Neural progenitor cell (in vitro differentiated cells): ENCODE data around the gene ZNF664. TPM values are rescaled to one million over a fixed set of nuclear protein-coding genes. Genes with fewer than 3 reads are reported as not detected.

Experiments
- DNase-seq: peaks from one replicate; pipeline ENCODE4 v3.0.0-alpha.2; 2016; ENCODE audit warnings: low spot score
- H2AFZ ChIP-seq: fragments of 200-600 bp; sonication (generic); replicated peaks from 2 replicates; pipeline ENCODE4 v1.6.1; 2016; ENCODE audit warnings: antibody characterized with exemption
- H3F3A ChIP-seq: fragments of 200-600 bp; sonication (generic); 2 replicates; pipeline ENCODE4 v1.6.1; 2016; ENCODE audit warnings: antibody characterized with exemption, low read depth
- H3K27ac ChIP-seq: fragments of 200-600 bp; sonication (generic); 2 replicates; pipeline ENCODE4 v1.5.1; 2016; ENCODE audit warnings: mild to moderate bottlenecking
- H3K27me3 ChIP-seq: fragments of 200-600 bp; sonication (generic); 2 replicates; pipeline ENCODE4 v1.6.1; 2016; ENCODE audit warnings: mild to moderate bottlenecking, moderate library complexity
- H3K36me3 ChIP-seq: fragments of 200-600 bp; sonication (generic); 2 replicates; pipeline ENCODE4 v1.5.1; 2016
- H3K4me1 ChIP-seq: fragments of 200-600 bp; sonication (generic); 2 replicates; pipeline ENCODE4 v1.6.1; 2016; ENCODE audit warnings: mixed run types
- H3K4me2 ChIP-seq: fragments of 200-600 bp; sonication (generic); 2 replicates; pipeline ENCODE4 v1.6.1; 2016
- H3K4me3 ChIP-seq: fragments of 200-600 bp; sonication (generic); 2 replicates; pipeline ENCODE4 v1.5.1; 2016
- H3K79me2 ChIP-seq: fragments of 200-600 bp; sonication (generic); 2 replicates; pipeline ENCODE4 v1.6.1; 2016; ENCODE audit warnings: low read depth
- H3K9ac ChIP-seq: fragments of 200-600 bp; sonication (generic); 2 replicates; pipeline ENCODE4 v1.6.1; 2016
- H3K9me3 ChIP-seq: fragments of 200-600 bp; sonication (generic); 2 replicates; pipeline ENCODE4 v1.5.1; 2016; ENCODE audit warnings: low read depth
- H4K20me1 ChIP-seq: fragments of 200-600 bp; sonication (generic); 2 replicates; pipeline ENCODE4 v1.6.1; 2016; ENCODE audit warnings: low read depth
- H3K27ac Mint-ChIP-seq: 3 replicates; pipeline ENCODE4 v1.8.0; 2021; ENCODE audit warnings: mixed read lengths
- H3K27me3 Mint-ChIP-seq: 2 replicates; pipeline ENCODE4 v1.8.0; 2022; ENCODE audit warnings: low read depth, mild to moderate bottlenecking, inconsistent platforms, moderate library complexity, mixed read lengths; ENCODE audit not compliant: insufficient read depth
- H3K36me3 Mint-ChIP-seq: 3 replicates; pipeline ENCODE4 v1.8.0; 2021; ENCODE audit warnings: mixed read lengths
- H3K4me1 Mint-ChIP-seq: 3 replicates; pipeline ENCODE4 v1.8.0; 2021; ENCODE audit warnings: mixed read lengths
- H3K4me3 Mint-ChIP-seq: 3 replicates; pipeline ENCODE4 v1.8.0; 2021; ENCODE audit warnings: mild to moderate bottlenecking, moderate library complexity, mixed read lengths
- H3K9me3 Mint-ChIP-seq: 3 replicates; pipeline ENCODE4 v1.8.0; 2020; ENCODE audit warnings: mixed read lengths
- EZH2 ChIP-seq: fragments of 200-600 bp; sonication (generic); IDR thresholded peaks from 2 replicates; pipeline ENCODE4 v1.6.1; 2017; ENCODE audit warnings: antibody characterized with exemption, mild to moderate bottlenecking, moderate library complexity
- EZH2phosphoT487 ChIP-seq: fragments of 200-600 bp; sonication (generic); IDR thresholded peaks from 2 replicates; pipeline ENCODE4 v1.6.1; 2017; ENCODE audit warnings: antibody characterized with exemption
- total RNA-seq: library from RNA; depleted of rRNA; stranded (reverse); fragments of >200 nt; gene quantifications from 2 replicates; pipeline ENCODE4 v1.2.3, GENCODE V29; 2015; ENCODE audit warnings: low replicate concordance
- TF ChIP-seq, protein P1 (sequence below): fragments of 200-600 bp; sonication (generic); IDR thresholded peaks from 2 replicates; pipeline ENCODE4 v1.5.1; 2017; ENCODE audit warnings: antibody characterized with exemption, mild to moderate bottlenecking

Gene ZNF664
- total RNA-seq, 1 donor from 2014 or later, result 172 TPM

DNA sequence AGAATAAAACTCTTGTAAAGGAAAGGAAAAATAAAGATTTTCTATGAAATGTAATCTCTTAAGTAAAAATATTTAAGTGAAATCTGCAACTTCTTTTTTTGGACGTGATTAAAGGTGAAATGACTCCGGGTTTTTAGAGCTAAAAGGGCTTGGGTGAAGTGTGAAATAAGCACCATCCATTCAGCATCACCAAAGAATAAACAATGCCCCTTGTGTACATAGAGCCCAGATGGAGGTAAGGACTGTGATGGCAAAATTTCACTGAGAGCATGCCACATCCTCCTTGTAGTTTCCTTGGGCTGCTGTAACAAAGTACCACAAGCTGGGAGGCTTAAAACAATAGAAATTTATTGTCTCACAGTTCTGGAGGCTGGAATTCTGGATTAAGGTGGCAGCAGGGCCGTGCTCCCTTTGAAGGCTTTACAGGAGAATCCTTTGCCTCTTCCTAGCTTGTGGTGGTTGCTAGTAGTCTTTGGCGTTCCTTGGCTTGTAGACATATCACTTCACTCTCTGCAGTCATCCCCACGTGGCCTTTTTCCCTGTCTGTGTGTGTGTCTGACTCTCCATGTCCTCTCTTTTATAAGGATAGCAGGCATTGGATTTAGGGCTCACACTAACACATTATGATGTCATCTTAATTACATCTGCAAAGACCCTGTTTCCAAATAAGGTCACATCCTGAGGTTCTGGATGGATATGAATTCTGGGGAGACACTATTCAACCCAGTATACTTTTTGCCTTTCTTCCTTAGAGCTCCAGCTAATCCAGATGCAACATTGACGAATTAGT lies 24.2 kb downstream of the ZNF664 start:
- no peaks in the 10 kb centered on the region for H3K9me3 Mint-ChIP-seq
- H3K4me3 Mint-ChIP-seq, result no peak overlapping the region
- TF ChIP-seq EZH2phosphoT487 (no peak), EZH2 (no peak)
- TF ChIP-seq, protein P1, sequence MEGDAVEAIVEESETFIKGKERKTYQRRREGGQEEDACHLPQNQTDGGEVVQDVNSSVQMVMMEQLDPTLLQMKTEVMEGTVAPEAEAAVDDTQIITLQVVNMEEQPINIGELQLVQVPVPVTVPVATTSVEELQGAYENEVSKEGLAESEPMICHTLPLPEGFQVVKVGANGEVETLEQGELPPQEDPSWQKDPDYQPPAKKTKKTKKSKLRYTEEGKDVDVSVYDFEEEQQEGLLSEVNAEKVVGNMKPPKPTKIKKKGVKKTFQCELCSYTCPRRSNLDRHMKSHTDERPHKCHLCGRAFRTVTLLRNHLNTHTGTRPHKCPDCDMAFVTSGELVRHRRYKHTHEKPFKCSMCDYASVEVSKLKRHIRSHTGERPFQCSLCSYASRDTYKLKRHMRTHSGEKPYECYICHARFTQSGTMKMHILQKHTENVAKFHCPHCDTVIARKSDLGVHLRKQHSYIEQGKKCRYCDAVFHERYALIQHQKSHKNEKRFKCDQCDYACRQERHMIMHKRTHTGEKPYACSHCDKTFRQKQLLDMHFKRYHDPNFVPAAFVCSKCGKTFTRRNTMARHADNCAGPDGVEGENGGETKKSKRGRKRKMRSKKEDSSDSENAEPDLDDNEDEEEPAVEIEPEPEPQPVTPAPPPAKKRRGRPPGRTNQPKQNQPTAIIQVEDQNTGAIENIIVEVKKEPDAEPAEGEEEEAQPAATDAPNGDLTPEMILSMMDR, result no peak
- peaks cover 26% of the 10 kb centered on the region for H3K4me1 Mint-ChIP-seq
- Histone ChIP-seq H3K36me3 (no peaks in the 10 kb centered on the region), H3F3A (peaks cover 19% of the 10 kb centered on the region), H4K20me1 (peaks cover 98% of the 10 kb centered on the region), H3K27ac (peak overlapping the region; percentile 13), H3K4me3 (no peak overlapping the region), H3K9ac (no peak overlapping the region), H2AFZ (no peak overlapping the region), H3K9me3 (no peaks in the 10 kb centered on the region), H3K27me3 (no peaks in the 10 kb centered on the region), H3K4me2 (peak overlapping the region; percentile 38), H3K4me1 (peaks cover 23% of the 10 kb centered on the region), H3K79me2 (peaks cover 87% of the 10 kb centered on the region)
- no peaks in the 10 kb centered on the region for H3K27me3 Mint-ChIP-seq
- peaks cover 23% of the 10 kb centered on the region for H3K36me3 Mint-ChIP-seq
- peak overlapping the region; percentile 4 for H3K27ac Mint-ChIP-seq
- no peak for DNase-seq

DNA sequence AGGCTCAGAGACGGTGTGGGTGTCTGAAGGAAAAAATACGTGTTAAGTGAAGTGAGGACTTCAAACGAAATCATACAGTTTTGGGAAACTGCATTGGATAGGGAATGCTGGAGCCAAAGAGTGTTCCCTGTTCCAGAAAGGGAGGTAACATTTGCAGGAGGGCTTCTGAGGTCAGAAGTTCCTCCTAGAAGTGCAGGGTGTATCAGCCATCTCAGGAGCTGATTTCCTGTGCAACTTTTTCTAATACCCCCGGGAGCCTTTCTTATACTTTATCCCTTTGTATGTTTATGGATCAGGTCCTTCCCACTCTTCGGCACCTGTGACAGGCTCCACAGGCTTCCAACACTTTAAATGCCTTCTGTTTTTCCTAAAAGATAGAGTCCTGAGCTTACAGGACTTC lies 24.9 kb downstream of the ZNF664 start:
- DNase-seq, result no peak
- peaks cover 98% of the 10 kb centered on the region for H4K20me1 ChIP-seq
- no peak overlapping the region for H2AFZ ChIP-seq
- H3K27me3 ChIP-seq, result no peaks in the 10 kb centered on the region
- H3K27me3 Mint-ChIP-seq, result no peaks in the 10 kb centered on the region
- peak overlapping the region; percentile 4 for H3K27ac Mint-ChIP-seq
- H3K9me3 ChIP-seq, result no peaks in the 10 kb centered on the region
- peaks cover 23% of the 10 kb centered on the region for H3K4me1 ChIP-seq
- H3K4me2 ChIP-seq, result no peak overlapping the region
- no peaks in the 10 kb centered on the region for H3K9me3 Mint-ChIP-seq
- peaks cover 23% of the 10 kb centered on the region for H3K36me3 Mint-ChIP-seq
- peaks cover 82% of the 10 kb centered on the region for H3K79me2 ChIP-seq
- H3K4me3 Mint-ChIP-seq, result no peak overlapping the region
- TF ChIP-seq EZH2 (no peak), EZH2phosphoT487 (no peak)
- TF ChIP-seq, protein P1, result no peak
- H3K4me1 Mint-ChIP-seq, result peaks cover 26% of the 10 kb centered on the region
- H3K36me3 ChIP-seq, result no peaks in the 10 kb centered on the region
- H3K27ac ChIP-seq, result no peak overlapping the region
- peaks cover 19% of the 10 kb centered on the region for H3F3A ChIP-seq
- H3K9ac ChIP-seq, result no peak overlapping the region
- H3K4me3 ChIP-seq, result no peak overlapping the region

DNA sequence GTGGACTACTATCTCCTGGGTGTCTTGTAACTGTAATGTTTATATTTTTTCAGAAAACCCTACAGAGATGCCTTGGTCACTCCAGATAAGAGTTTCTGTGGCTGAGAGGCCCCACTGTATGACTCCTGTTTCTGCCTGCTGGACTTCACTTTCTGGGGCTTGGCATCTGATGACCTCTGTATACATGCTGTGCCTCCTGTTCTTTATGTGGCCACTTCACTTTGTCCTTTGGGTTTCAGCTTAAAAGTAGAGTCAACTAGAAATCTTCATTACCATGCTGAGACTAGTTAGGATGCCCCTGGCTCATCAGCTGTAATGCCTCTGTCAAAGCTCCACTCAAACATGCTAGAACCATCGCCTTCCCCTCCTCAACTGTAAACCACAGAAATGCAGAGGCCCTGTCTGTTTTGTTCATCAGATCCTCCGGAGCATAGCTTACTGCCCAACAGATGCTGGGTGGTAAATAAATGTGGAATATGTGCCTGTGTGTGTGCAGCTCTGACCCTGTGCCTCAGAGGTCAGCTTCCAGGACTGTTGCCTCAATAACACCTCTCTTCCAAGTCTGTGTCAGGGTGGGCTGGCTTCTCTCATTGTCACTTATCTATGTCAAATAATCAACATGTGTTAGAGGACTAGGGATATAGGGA lies 25.5 kb downstream of the ZNF664 start:
- Mint-ChIP-seq H3K9me3 (no peaks in the 10 kb centered on the region), H3K36me3 (peaks cover 23% of the 10 kb centered on the region), H3K27me3 (no peaks in the 10 kb centered on the region), H3K4me3 (no peak overlapping the region), H3K27ac (no peak overlapping the region), H3K4me1 (peaks cover 26% of the 10 kb centered on the region)
- Histone ChIP-seq H2AFZ (no peak overlapping the region), H3K4me2 (no peak overlapping the region), H3K4me3 (no peak overlapping the region), H3F3A (peaks cover 19% of the 10 kb centered on the region), H3K27me3 (no peaks in the 10 kb centered on the region), H3K9ac (no peak overlapping the region), H3K27ac (no peak overlapping the region), H3K36me3 (no peaks in the 10 kb centered on the region), H3K79me2 (peaks cover 77% of the 10 kb centered on the region), H3K9me3 (no peaks in the 10 kb centered on the region), H4K20me1 (peaks cover 98% of the 10 kb centered on the region), H3K4me1 (peaks cover 23% of the 10 kb centered on the region)
- DNase-seq, result no peak
- TF ChIP-seq EZH2phosphoT487, result no peak
- TF ChIP-seq, protein P1, result no peak
- no peak for TF ChIP-seq EZH2
